BJ (cell line): Measurements from ENCODE around the gene LUM. TPM values are rescaled to one million over a fixed set of nuclear protein-coding genes. Genes with fewer than 3 reads are reported as not detected.

Experiments used
- CTCF ChIA-PET: fragments of 350-600 bp; formaldehyde crosslinking; extraction: SDS; loops from one replicate; lab custom pipeline; 2021; ENCODE audit warnings: antibody characterized with exemption, inconsistent platforms; lab: Yijun Ruan, JAX
- POLR2A ChIA-PET: fragments of 300-600 bp; sonication (Branson Sonifier 250); formaldehyde crosslinking; extraction: SDS; loops from one replicate; lab custom pipeline; 2021; ENCODE audit warnings: antibody characterized with exemption; lab: Charles Lee
- DNase-seq: peaks from one replicate; pipeline ENCODE4 v3.0.0-alpha.2; 2011; ENCODE audit warnings: low read depth
- H3K27me3 ChIP-seq: 2 replicates; pipeline ENCODE4 v1.6.0; 2011; ENCODE audit warnings: low read length; ENCODE audit not compliant: control insufficient read depth, insufficient read depth
- H3K36me3 ChIP-seq: 2 replicates; pipeline ENCODE4 v1.5.1; 2011; ENCODE audit warnings: low read length; ENCODE audit not compliant: control insufficient read depth, insufficient read depth
- H3K4me3 ChIP-seq: 2 replicates; pipeline ENCODE4 v1.5.1; 2011; ENCODE audit warnings: low read depth, mild to moderate bottlenecking, control low read depth, low read length
- polyA minus RNA-seq: library from RNA; depleted of rRNA, polyadenylated mRNA; stranded (reverse); fragments of >200 nt; gene quantifications from 2 replicates; pipeline ENCODE4 v1.2.3, GENCODE V29; 2011; rRNA and poly(A)+ RNA removed
- polyA plus RNA-seq: library from polyadenylated mRNA; depleted of rRNA; stranded (reverse); fragments of >200 nt; gene quantifications from 2 replicates; pipeline ENCODE4 v1.2.3, GENCODE V29; 2011; rRNA removed
- TF ChIP-seq, protein P1 (sequence below): IDR thresholded peaks from 2 replicates; pipeline ENCODE4 v1.5.1; 2011; ENCODE audit warnings: low read depth, mild to moderate bottlenecking, control low read depth, inconsistent platforms, low read length, moderate library complexity; ENCODE audit not compliant: insufficient read depth

LUM gene, protein sequence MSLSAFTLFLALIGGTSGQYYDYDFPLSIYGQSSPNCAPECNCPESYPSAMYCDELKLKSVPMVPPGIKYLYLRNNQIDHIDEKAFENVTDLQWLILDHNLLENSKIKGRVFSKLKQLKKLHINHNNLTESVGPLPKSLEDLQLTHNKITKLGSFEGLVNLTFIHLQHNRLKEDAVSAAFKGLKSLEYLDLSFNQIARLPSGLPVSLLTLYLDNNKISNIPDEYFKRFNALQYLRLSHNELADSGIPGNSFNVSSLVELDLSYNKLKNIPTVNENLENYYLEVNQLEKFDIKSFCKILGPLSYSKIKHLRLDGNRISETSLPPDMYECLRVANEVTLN
- polyA plus RNA-seq = 677 and 1,147 TPM in 2 replicates
- polyA minus RNA-seq = 124 and 139 TPM in 2 replicates

DNA sequence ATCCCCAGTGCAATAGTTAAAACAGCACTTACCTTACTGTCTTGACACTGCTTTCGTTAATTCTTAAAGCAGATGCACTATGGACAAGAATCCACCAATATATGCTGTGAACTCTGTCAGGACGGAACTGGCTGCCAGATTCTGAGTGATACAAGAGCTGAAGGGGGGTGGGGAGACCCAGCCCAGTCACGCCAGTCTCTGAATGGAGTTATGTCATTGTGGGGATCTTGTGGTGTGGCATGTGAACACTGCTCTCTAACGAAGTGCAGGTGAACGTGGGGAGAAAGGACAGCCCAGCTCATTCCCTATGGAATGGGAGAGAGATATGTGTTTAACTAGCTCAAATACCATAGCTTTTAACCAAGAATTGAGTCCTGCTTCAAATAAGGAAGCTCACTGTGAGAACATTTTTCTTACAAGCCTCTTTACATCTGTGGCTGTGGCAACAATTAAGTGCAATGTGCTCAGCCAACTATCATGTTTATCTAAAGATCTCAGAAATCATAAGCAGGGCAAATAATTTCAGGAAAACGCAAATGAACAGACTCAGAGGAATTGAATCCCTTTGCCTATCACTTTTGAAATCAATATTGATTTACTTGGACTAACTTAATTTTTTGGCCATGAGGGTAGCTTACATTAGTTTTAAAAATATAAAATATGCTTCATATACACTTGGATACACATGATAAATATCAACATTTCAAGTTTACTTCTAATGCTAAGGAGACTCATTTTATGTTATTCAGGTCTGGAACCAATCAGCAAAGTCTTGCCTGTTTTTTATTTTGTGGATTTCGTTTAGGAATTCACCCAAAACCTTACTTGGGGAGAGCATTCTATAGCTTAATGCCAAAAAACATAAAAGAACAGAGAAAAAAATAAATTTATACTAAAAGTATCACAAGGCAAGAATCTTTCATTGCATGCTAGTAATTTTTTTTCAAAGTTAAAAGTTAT is at the start of gene LUM:
LUM (minus strand) TSS at position 129 of the 960 bp plus-strand sequence. CDS start 2,515 bp downstream, outside the sequence.
- Histone ChIP-seq H3K4me3 (peak within 1 kb of the TSS; percentile 46), H3K36me3 (peaks cover 7% of the 10 kb centered on the region), H3K27me3 (no peaks in the 10 kb centered on the region)
- ChIA-PET CTCF (interaction anchor here (0.7 to 3.7 kb wide), 9 partner anchors 11 to 250 kb away, joined by 3 to 51 read pairs (median 3); no protein-coding TSS in a partner anchor), POLR2A (interaction anchor here (0.5 to 0.8 kb wide), 7 partner anchors 13 to 158 kb away, joined by 3 to 8 read pairs (median 3); no protein-coding TSS in a partner anchor)
- DNase-seq = peak; percentile 96
- TF ChIP-seq, protein P1, sequence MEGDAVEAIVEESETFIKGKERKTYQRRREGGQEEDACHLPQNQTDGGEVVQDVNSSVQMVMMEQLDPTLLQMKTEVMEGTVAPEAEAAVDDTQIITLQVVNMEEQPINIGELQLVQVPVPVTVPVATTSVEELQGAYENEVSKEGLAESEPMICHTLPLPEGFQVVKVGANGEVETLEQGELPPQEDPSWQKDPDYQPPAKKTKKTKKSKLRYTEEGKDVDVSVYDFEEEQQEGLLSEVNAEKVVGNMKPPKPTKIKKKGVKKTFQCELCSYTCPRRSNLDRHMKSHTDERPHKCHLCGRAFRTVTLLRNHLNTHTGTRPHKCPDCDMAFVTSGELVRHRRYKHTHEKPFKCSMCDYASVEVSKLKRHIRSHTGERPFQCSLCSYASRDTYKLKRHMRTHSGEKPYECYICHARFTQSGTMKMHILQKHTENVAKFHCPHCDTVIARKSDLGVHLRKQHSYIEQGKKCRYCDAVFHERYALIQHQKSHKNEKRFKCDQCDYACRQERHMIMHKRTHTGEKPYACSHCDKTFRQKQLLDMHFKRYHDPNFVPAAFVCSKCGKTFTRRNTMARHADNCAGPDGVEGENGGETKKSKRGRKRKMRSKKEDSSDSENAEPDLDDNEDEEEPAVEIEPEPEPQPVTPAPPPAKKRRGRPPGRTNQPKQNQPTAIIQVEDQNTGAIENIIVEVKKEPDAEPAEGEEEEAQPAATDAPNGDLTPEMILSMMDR = no peak

DNA sequence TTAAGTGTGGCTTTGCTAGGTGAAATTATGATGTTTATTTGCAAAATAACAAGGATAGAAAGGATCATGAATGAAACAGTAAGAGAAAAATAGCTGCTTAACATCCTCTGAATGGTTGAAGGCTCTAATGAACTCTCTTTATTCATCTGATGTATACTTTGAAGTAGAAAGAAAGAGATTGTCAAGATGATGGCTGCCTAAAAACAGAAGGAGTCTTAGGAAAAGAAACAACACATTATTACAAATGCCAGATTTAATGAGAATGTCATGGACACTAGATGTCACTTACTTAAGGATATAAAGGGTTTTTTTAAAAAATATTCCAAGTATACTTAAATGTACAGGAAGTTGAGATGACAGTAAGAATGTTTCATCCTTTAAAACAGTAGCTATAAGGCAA is 49.7 kb upstream of the LUM start:
- peaks cover 2% of the 10 kb centered on the region for H3K36me3 ChIP-seq
- no peaks in the 10 kb centered on the region for H3K27me3 ChIP-seq
- TF ChIP-seq, protein P1 = no peak
- no peak for DNase-seq
- ChIA-PET CTCF (interaction anchor here (1.4 kb wide), 1 partner anchor 82 kb away, joined by 5 read pairs; no protein-coding TSS in a partner anchor), POLR2A (interaction anchor here (0.6 kb wide), 1 partner anchor 218 kb away, joined by 3 read pairs; no protein-coding TSS in a partner anchor)
- H3K4me3 ChIP-seq = no peak overlapping the region

DNA sequence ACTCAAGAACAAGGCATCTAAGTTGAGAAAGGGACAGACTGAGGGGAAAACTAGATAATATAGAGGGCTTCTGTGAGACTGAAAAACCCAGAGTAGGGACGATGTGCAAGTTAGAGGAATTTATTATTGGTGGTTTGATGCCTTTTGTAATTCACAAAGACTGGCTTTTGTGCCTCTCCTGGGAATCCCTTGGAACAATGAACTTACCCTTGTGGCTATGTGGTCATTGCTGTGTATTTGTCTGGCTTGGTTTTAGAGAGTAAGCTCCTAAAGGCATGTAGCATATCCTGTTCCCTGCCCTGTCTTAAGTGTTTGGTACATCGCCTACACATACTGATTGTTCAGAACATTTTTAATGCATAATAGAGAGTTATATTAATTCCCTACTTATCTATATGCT is 44.7 kb upstream of the LUM start:
- no peak for DNase-seq

DNA sequence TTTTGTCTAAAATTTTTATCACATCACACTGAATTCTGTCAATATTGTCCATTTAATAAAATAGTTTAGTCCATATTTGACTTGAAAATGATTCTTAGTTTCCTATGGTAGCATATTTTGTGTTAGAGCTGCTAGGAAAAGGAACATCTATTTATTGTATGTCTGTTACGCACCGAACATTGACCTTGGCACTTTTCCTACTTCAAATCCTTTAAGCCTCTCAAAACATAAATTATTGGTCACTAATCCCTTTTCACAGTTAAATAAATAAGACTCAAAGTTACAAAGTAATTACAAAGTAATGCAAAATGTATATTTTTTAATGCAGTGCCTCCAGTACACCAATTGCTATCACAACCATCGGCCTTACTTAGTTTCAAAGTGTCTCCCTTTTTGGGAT is 42.8 kb upstream of the LUM start:
- Histone ChIP-seq H3K27me3 (no peaks in the 10 kb centered on the region), H3K36me3 (peaks cover 9% of the 10 kb centered on the region), H3K4me3 (no peak overlapping the region)
- ChIA-PET CTCF (interaction anchor here (1.4 kb wide), 1 partner anchor 177 kb away, joined by 4 read pairs; no protein-coding TSS in a partner anchor), POLR2A (no interaction called here)
- TF ChIP-seq, protein P1 = no peak
- DNase-seq = no peak

More for the DNA sequence above, 44.7 kb upstream of the LUM start:
- Histone ChIP-seq H3K4me3 (no peak overlapping the region), H3K27me3 (no peaks in the 10 kb centered on the region), H3K36me3 (peaks cover 5% of the 10 kb centered on the region)
- TF ChIP-seq, protein P1 = no peak
- ChIA-PET CTCF (interaction anchor here (1.5 kb wide), 1 partner anchor 20 kb away, joined by 4 read pairs; no protein-coding TSS in a partner anchor), POLR2A (no interaction called here)
